ENCODE results near the gene RASAL3. TPM values are rescaled to one million over a fixed set of nuclear protein-coding genes. Genes with fewer than 3 reads are reported as not detected.

Gene RASAL3
- not detected in 2 replicates for total RNA-seq (ENCODE audit: low replicate concordance)
- long read RNA-seq, result 0 reads

DNA sequence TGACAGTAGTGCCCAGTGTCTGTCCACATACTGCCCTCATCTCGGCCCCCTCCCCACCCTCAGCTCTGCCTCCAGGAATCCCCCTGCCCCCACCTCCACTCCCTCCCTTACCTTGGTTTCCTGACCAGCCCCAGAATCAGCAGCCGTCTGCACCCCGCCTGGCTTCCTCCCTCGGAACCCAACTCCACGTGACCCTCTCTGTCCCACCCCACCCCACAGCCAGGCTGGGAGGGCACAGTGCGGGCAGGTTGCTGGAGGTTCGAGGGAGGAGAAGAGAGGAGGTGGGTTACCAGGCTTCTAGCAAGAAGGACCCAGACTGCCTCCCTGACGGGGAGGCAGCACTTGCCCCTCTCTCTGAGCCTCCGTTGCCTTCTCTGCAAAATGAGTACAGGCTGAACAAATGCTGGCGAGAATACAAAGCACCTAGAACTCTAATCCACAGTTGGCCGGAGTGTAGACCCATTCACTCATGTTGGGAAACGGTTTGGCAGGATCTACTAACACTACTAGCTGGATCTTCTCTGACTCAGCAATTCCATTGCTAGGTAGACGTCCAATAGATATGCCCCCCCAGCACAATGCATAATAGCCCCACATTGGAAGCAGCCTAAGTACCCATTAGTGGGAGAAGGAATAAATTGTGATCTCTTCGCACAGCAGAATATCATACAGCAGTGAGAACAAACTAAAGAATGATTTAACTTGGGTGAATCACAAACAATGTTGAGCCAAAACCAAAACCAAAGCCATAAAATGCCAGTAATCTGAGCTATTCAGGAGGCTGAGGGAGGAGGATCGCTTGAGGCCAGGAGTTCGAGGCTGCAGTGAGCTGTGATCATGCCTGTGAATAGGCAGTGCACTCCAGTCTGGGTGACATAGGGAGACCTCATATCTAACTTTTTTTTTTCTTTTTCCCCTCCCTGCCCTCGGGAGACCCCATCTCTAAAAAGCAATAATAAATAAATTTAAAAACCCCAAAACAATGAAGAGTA, at the start of gene RASAL3:
Gene RASAL3, minus strand, starts transcription at position 151 of the 992 bp plus-strand sequence. CDS start 186 bp downstream, outside the sequence.
- H3K36me3 Mint-ChIP-seq, result no peaks in the 10 kb centered on the region
- H3K4me1 Mint-ChIP-seq (ENCODE audit: unreplicated experiment), result no peaks in the 10 kb centered on the region
- peaks cover 66% of the 10 kb centered on the region for H3K27me3 Mint-ChIP-seq
- H3K4me3 Mint-ChIP-seq, result no peak within 1 kb of the TSS
- no peak for DNase-seq (ENCODE audit: extremely low spot score, unreplicated experiment)
- TF ChIP-seq, protein P1, sequence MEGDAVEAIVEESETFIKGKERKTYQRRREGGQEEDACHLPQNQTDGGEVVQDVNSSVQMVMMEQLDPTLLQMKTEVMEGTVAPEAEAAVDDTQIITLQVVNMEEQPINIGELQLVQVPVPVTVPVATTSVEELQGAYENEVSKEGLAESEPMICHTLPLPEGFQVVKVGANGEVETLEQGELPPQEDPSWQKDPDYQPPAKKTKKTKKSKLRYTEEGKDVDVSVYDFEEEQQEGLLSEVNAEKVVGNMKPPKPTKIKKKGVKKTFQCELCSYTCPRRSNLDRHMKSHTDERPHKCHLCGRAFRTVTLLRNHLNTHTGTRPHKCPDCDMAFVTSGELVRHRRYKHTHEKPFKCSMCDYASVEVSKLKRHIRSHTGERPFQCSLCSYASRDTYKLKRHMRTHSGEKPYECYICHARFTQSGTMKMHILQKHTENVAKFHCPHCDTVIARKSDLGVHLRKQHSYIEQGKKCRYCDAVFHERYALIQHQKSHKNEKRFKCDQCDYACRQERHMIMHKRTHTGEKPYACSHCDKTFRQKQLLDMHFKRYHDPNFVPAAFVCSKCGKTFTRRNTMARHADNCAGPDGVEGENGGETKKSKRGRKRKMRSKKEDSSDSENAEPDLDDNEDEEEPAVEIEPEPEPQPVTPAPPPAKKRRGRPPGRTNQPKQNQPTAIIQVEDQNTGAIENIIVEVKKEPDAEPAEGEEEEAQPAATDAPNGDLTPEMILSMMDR (conservative IDR thresholded peaks at IDR 0.05), result no peak
- no peaks in the 10 kb centered on the region for H3K9me3 Mint-ChIP-seq
- H3K27ac Mint-ChIP-seq, result no peak within 1 kb of the TSS

DNA sequence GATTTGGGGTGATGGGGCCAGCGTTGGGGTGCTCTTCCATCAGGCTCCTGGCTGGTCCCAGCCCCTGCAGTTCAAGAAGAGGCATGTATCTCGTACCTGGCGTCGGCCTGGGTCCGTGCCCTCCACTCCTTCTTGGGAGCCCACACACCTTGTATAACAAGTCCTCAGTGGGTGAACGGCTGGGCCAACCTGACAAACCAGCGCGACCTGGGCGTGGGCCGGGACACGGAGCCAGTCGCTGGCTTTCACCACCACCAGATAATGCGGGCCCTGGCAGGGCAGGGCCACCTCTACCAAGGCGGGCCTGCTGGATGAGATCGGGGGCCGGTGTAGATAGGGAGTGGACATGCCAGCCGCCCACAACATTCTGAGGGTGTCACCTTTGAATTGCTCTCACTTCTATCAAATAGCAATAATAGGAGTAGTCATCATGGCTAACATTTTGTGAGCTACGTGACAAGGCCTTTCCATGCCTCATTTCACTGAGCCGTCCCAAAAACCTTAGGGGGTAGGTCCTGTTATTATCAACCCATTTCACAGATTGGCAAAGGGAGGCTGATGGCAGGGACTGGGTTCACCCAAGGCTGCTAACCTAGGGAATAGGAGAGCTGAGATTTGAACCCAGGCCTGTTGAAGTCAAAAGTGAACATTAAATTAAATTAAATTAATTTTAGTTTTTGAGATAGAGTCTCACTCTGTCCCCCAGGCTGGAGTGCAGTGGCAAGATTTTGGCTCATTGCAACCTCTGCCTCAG, 47.5 kb upstream of the RASAL3 start:
- Mint-ChIP-seq H3K36me3 (no peaks in the 10 kb centered on the region), H3K4me1 (ENCODE audit: unreplicated experiment) (no peaks in the 10 kb centered on the region), H3K9me3 (no peaks in the 10 kb centered on the region), H3K27ac (no peak overlapping the region), H3K4me3 (no peak overlapping the region), H3K27me3 (no peaks in the 10 kb centered on the region)
- DNase-seq (ENCODE audit: extremely low spot score, unreplicated experiment), result no peak
- TF ChIP-seq, protein P1 (conservative IDR thresholded peaks at IDR 0.05), result no peak

DNA sequence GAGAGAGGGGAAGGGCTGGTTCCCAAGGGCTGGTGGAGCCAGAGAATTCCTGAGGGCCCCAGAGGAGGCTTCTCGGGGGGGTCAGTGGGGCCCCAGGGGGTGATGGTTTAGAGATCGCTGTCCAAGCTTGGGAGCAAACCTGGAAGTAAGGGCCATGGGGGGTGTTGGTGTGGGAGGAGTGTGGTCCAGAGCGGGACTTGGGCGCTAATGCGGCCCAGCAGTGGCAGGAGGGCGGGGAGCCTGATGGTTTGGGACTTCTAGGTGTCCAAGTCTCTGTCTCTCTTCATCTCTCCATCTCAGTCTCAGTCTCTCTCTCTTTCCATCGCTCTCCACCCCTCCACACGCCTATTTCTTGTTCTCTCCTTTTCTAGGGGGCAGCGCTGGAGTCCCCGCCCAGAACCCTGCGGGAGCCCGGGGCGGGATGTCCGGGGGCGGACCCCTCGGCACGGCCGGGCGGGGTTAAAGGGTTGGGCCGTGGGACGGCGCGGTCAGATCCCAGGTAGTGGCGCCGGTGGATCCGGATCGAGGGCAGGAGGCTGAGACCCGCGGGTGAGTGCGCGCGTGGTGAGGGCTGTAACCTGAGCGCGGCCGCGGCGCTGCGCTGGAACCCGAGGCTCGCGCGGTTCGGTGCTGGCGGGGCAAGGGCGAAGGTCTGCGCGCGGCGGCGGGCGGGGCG, 43.8 kb upstream of the RASAL3 start, which contains the start of gene CYP4F22:
Gene CYP4F22, plus strand, starts transcription at position 491 of the 676 bp plus-strand sequence. CDS start 16,812 bp downstream, outside the sequence.
- no peak for DNase-seq (ENCODE audit: extremely low spot score, unreplicated experiment)
- Mint-ChIP-seq H3K36me3 (no peaks in the 10 kb centered on the region), H3K27ac (no peak within 1 kb of the TSS), H3K4me1 (ENCODE audit: unreplicated experiment) (no peaks in the 10 kb centered on the region), H3K4me3 (no peak within 1 kb of the TSS), H3K9me3 (peaks cover 4% of the 10 kb centered on the region), H3K27me3 (no peaks in the 10 kb centered on the region)
- TF ChIP-seq, protein P1 (conservative IDR thresholded peaks at IDR 0.05), result no peak

DNA sequence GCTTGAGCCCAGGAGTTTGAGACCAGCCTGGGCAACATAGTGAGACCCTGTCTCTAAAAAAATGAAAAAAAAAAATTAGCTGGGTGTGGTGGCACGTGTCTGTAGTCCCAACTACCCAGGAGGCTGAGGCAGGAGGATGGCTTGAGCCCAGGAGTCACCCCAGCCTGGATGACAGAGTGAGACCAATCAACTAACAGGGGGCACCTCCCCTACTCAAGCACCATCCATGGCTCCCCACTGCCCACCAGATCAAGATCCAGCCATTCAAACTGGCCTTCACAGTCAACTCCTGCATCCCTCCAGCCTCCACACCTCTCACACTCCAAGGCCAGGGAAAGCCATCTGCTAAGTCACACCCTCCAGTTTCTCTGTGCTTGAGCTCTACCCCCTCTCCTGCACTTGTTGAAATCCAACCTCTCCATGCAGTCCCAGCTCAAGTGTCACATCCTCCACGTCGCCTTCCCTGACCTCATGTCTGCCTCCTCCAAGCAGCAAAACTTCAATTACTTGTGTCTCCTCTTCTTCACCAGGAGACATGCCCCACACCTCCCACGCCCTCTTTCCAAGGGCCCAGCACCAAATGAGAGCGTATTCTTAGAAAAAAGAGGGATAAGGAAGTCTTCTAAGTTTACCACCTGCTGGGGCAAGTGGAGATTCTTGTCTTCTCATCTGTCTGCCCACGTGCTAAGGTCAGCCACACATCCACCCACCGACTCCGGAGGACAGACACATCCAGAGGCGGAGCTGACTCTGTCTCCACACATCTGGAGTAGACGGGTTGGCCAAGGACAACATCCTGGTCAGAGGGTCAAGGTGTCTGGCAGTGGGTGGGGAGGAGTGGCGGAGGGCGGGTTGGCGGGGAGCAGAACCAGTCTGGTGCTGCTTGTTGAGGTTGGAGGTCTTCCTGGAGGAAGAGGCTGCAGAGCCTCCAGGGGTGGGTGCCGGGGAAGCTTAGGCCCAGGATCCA, 43.0 kb upstream of the RASAL3 start:
- no peak overlapping the region for H3K4me3 Mint-ChIP-seq

More for the DNA sequence above, 43.0 kb upstream of the RASAL3 start:
- Mint-ChIP-seq H3K4me1 (ENCODE audit: unreplicated experiment) (no peaks in the 10 kb centered on the region), H3K36me3 (no peaks in the 10 kb centered on the region), H3K9me3 (peaks cover 4% of the 10 kb centered on the region), H3K27me3 (no peaks in the 10 kb centered on the region), H3K27ac (no peak overlapping the region)
- no peak for DNase-seq (ENCODE audit: extremely low spot score, unreplicated experiment)
- TF ChIP-seq, protein P1 (conservative IDR thresholded peaks at IDR 0.05), result no peak
